IgD-negative memory B cell (primary cell): ENCODE measurements around the gene RB1. TPM values are rescaled to one million over a fixed set of nuclear protein-coding genes. Genes with fewer than 3 reads are reported as not detected.
"Not testable (repeated sequence)": the region's sequence is repeated elsewhere in the genome, so short reads cannot be mapped to it uniquely, and the experiment has no call there.

ENCODE experiments used
- H3K27ac Mint-ChIP-seq, 3 donors: one replicate each; pipeline ENCODE4 v1.8.0; 2020 to 2022; ENCODE audit warnings: mild to moderate bottlenecking in 3 of 3, mixed read lengths in 3 of 3, moderate library complexity in 1 of 3
- H3K27me3 Mint-ChIP-seq: one replicate; pipeline ENCODE4 v1.8.0; 2021; ENCODE audit warnings: mixed read lengths
- H3K36me3 Mint-ChIP-seq: one replicate; pipeline ENCODE4 v1.8.0; 2020; ENCODE audit warnings: mild to moderate bottlenecking, mixed read lengths
- H3K4me1 Mint-ChIP-seq, 3 donors: one replicate each; pipeline ENCODE4 v1.8.0; 2020 to 2022; ENCODE audit warnings: mixed read lengths in 3 of 3, mild to moderate bottlenecking in 1 of 3
- H3K4me3 Mint-ChIP-seq, 4 donors: one replicate each; pipeline ENCODE4 v1.8.0; 2020 to 2022; ENCODE audit warnings: mild to moderate bottlenecking in 4 of 4, mixed read lengths in 4 of 4, moderate library complexity in 3 of 4
- H3K9me3 Mint-ChIP-seq, 3 donors: one replicate each; pipeline ENCODE4 v1.8.0; 2020 to 2021; ENCODE audit warnings: mixed read lengths in 3 of 3, mild to moderate bottlenecking in 1 of 3
- polyA plus RNA-seq: library from polyadenylated mRNA; unstranded; fragments of 300-500 nt; fragmentation: Illumina TruSeq; gene quantifications from one replicate; pipeline ENCODE4 v1.2.3, GENCODE V29; 2021

RB1 gene
- polyA plus RNA-seq, 1 donor from 2014 or later: 43.7 TPM

GRCh38 chr13:48316826-48317510 lies 13.4 kb downstream of the RB1 start:
- H3K36me3 Mint-ChIP-seq: peaks cover 25% of the 10 kb centered on the region
- peaks cover 0 to 2% (median 2%) of the 10 kb centered on the region in 3 donors for H3K9me3 Mint-ChIP-seq
- H3K27me3 Mint-ChIP-seq: peaks cover 6% of the 10 kb centered on the region
- peak overlapping the region in 2 of 4 donors; percentile 12 to 34 for H3K4me3 Mint-ChIP-seq
- peaks cover 17 to 31% (median 21%) of the 10 kb centered on the region in 3 donors for H3K4me1 Mint-ChIP-seq
- H3K27ac Mint-ChIP-seq: peak overlapping the region in 1 of 3 donors; percentile 77

GRCh38 chr13:48317511-48318376 lies 14.2 kb downstream of the RB1 start:
- H3K4me3 Mint-ChIP-seq: peak overlapping the region; percentile 12 to 90 (median 84)
- peaks cover 30% of the 10 kb centered on the region for H3K36me3 Mint-ChIP-seq
- peaks cover 0 to 10% (median 7%) of the 10 kb centered on the region in 3 donors for H3K9me3 Mint-ChIP-seq
- peaks cover 6% of the 10 kb centered on the region for H3K27me3 Mint-ChIP-seq
- H3K4me1 Mint-ChIP-seq: peaks cover 16 to 23% (median 17%) of the 10 kb centered on the region in 3 donors
- peak overlapping the region; percentile 32 to 63 (median 35) for H3K27ac Mint-ChIP-seq

DNA sequence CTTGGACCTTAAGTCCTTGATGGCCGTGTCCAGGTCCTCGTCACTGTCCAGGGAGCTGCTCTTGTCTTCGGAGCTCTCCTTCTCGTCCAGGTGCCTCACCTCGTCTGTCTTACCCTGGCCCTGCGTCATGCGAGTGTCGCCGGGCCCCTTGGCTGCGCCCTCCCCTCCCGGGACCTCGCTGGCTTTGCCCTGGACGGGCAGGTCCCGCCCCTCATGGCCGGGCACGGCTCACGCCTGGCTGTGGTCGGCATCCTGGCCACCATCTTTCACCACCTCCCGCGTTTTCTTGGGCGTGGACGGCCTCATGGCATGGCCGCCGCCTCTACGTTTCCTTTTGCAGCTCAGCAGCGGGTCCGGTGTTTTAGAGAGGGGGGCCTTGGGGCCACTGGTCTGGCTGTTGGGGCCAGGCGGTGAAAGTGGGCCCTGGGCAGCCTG lies 14.8 kb downstream of the RB1 start:
- Mint-ChIP-seq H3K27me3 (peaks cover 6% of the 10 kb centered on the region), H3K4me1 (peaks cover 11 to 20% (median 18%) of the 10 kb centered on the region in 3 donors), H3K4me3 (peak overlapping the region; percentile 12 to 90 (median 85)), H3K27ac (peak overlapping the region in 1 of 3 donors; percentile 32), H3K36me3 (peaks cover 30% of the 10 kb centered on the region), H3K9me3 (peaks cover 0 to 17% (median 10%) of the 10 kb centered on the region in 3 donors)

- Mint-ChIP-seq H3K36me3 (peaks cover 28% of the 10 kb centered on the region), H3K27ac (peak overlapping the region in 1 of 3 donors; percentile 64), H3K4me3 (peak overlapping the region; percentile 49 to 90 (median 85)), H3K4me1 (peaks cover 10 to 20% (median 18%) of the 10 kb centered on the region in 3 donors), H3K27me3 (peaks cover 6% of the 10 kb centered on the region), H3K9me3 (peaks cover 0 to 17% (median 11%) of the 10 kb centered on the region in 3 donors)
Observed at GRCh38 chr13:48318821-48319511, 15.4 kb downstream of the RB1 start.

- Mint-ChIP-seq H3K9me3 (peaks cover 0 to 17% (median 11%) of the 10 kb centered on the region in 3 donors), H3K27ac (peak overlapping the region in 1 of 3 donors; percentile 64), H3K4me3 (peak overlapping the region; percentile 49 to 90 (median 85)), H3K36me3 (peaks cover 27% of the 10 kb centered on the region), H3K4me1 (peaks cover 13 to 23% (median 17%) of the 10 kb centered on the region in 3 donors), H3K27me3 (peaks cover 6% of the 10 kb centered on the region)
Observed at GRCh38 chr13:48319531-48320398, 16.2 kb downstream of the RB1 start.

DNA sequence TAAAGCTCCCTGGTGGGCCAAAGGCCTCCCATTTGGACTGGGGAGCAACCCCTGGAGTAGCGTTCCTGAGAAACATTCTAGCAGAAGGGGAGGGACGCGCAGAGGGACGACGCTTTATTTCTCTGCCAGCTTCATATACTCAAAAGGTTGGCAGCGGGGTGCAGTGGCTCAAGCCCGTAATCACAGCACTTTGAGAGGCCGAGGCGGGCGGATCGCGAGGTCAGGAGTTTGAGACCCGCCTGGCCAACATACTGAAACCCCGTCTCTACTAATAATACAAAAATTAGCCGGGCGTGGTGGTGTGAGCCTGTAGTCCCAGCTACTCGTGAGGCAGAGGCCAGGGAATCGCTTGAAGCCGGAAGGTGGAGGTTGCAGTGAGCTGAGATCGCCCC lies 16.8 kb downstream of the RB1 start:
- Mint-ChIP-seq H3K27me3 (peaks cover 6% of the 10 kb centered on the region), H3K4me1 (peaks cover 11 to 27% (median 13%) of the 10 kb centered on the region in 3 donors), H3K9me3 (peaks cover 0 to 17% (median 11%) of the 10 kb centered on the region in 3 donors), H3K27ac (peak overlapping the region in 1 of 3 donors; percentile 64), H3K4me3 (peak overlapping the region; percentile 46 to 90 (median 78)), H3K36me3 (peaks cover 25% of the 10 kb centered on the region)

GRCh38 chr13:48320891-48321510 lies 17.4 kb downstream of the RB1 start:
- peaks cover 6% of the 10 kb centered on the region for H3K27me3 Mint-ChIP-seq
- H3K4me1 Mint-ChIP-seq: peaks cover 9 to 23% (median 13%) of the 10 kb centered on the region in 3 donors
- peaks cover 19% of the 10 kb centered on the region for H3K36me3 Mint-ChIP-seq
- no peak overlapping the region for H3K27ac Mint-ChIP-seq
- peaks cover 0 to 17% (median 11%) of the 10 kb centered on the region in 3 donors for H3K9me3 Mint-ChIP-seq
- peak overlapping the region; percentile 48 to 90 (median 78) for H3K4me3 Mint-ChIP-seq

- Mint-ChIP-seq H3K36me3 (peaks cover 19% of the 10 kb centered on the region), H3K27ac (peak overlapping the region in 2 of 3 donors; percentile 25 to 53)
Observed at GRCh38 chr13:48322294-48322693, 18.7 kb downstream of the RB1 start.

DNA sequence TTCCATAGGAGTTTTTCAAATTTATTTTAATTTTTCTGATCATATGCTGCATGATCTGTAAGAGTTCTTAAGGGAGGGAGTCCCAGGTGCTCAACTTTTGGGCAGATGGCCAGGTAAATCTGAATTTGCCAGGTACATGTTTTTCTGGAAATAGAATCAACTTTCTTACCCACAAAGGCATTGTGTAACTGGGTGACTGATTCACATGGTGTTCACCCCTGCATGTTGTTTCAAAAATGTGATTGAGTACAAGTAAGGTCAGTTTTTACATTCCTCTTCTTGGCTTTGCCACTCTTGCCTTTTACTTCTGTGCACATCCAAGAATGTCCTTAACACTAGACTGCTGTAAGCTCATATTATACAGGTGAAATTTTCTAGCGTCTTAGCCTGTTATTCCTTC lies 30.4 kb downstream of the RB1 start:
- no peaks in the 10 kb centered on the region for H3K27me3 Mint-ChIP-seq
- no peak overlapping the region for H3K27ac Mint-ChIP-seq
- H3K4me3 Mint-ChIP-seq: no peak overlapping the region
- peaks cover 13% of the 10 kb centered on the region for H3K36me3 Mint-ChIP-seq
- peaks cover 8 to 14% (median 14%) of the 10 kb centered on the region in 3 donors for H3K4me1 Mint-ChIP-seq
- no peaks in the 10 kb centered on the region for H3K9me3 Mint-ChIP-seq

More at GRCh38 chr13:48322294-48322693, 18.7 kb downstream of the RB1 start:
- H3K9me3 Mint-ChIP-seq: peaks cover 0 to 17% (median 11%) of the 10 kb centered on the region in 3 donors
- peak overlapping the region in 1 of 4 donors; percentile 41 for H3K4me3 Mint-ChIP-seq
- H3K27me3 Mint-ChIP-seq: peaks cover 6% of the 10 kb centered on the region
- H3K4me1 Mint-ChIP-seq: peaks cover 8 to 23% (median 13%) of the 10 kb centered on the region in 3 donors

GRCh38 chr13:48334534-48335127 lies 31.1 kb downstream of the RB1 start:
- Mint-ChIP-seq H3K36me3 (peaks cover 13% of the 10 kb centered on the region), H3K9me3 (no peaks in the 10 kb centered on the region), H3K4me3 (no peak overlapping the region), H3K27ac (no peak overlapping the region), H3K27me3 (no peaks in the 10 kb centered on the region), H3K4me1 (peaks cover 8 to 14% (median 12%) of the 10 kb centered on the region in 3 donors)

- peaks cover 22% of the 10 kb centered on the region for H3K36me3 Mint-ChIP-seq
- H3K27me3 Mint-ChIP-seq, H3K4me1 Mint-ChIP-seq, H3K9me3 Mint-ChIP-seq, H3K27ac Mint-ChIP-seq, H3K4me3 Mint-ChIP-seq: not testable (repeated sequence)
Observed at GRCh38 chr13:48339198-48339597, 35.6 kb downstream of the RB1 start.

DNA sequence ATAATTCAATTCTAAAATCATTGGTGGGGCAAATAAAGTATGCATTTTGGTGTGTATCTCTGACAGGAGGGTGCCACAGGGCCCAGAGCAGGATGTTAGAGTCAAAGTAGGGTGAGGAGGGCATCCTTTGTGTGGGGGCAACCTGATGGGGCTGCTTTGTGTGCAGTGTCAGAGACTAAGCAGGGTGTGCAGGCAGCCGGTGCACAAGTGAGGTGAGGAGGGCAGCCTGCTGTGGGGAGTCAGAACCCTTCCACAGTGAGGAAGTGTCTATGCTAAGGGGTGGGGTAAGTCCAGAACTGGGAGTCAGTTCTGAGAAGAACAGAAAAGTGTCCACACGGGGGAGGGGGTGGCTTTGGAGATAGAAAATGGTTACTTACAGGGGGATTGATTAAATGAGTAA lies 40.7 kb downstream of the RB1 start:
- peak overlapping the region in 1 of 3 donors; percentile 46 for H3K27ac Mint-ChIP-seq
- H3K4me3 Mint-ChIP-seq: no peak overlapping the region
- no peaks in the 10 kb centered on the region for H3K27me3 Mint-ChIP-seq
- H3K4me1 Mint-ChIP-seq: peaks cover 0 to 1% (median 0%) of the 10 kb centered on the region in 3 donors
- peaks cover 23% of the 10 kb centered on the region for H3K36me3 Mint-ChIP-seq
- H3K9me3 Mint-ChIP-seq: peaks cover 0 to under 1% (median 0%) of the 10 kb centered on the region in 3 donors

DNA sequence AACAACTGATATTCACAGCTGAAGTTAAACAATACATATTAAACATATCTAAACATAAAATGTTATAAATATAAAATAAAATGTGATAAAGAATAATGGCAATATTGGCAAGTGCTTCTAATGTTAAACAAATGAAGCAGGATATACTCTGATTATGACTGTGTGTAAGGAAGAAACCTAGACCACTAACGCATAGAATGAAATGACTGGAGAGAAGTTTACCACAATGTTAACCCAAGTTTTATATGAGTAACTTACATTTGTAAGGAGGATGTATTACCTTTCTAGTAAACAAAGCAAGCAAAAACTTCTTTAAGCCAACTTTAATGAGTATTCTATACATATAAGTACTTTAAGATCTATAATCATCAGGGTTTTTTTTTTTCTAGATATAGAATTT lies 43.0 kb downstream of the RB1 start:
- H3K36me3 Mint-ChIP-seq: peaks cover 38% of the 10 kb centered on the region
- no peaks in the 10 kb centered on the region for H3K27me3 Mint-ChIP-seq
- H3K4me3 Mint-ChIP-seq: no peak overlapping the region
- peaks cover 4 to 10% (median 5%) of the 10 kb centered on the region in 3 donors for H3K9me3 Mint-ChIP-seq
- peaks cover 0 to 1% (median 0%) of the 10 kb centered on the region in 3 donors for H3K4me1 Mint-ChIP-seq
- no peak overlapping the region for H3K27ac Mint-ChIP-seq
